Lung (tissue), 12 donors: Measurements from ENCODE around the gene APEX1. TPM values are rescaled to one million over a fixed set of nuclear protein-coding genes. Genes with fewer than 3 reads are reported as not detected.

Source experiments
- ATAC-seq: fragments of 200-7000 bp; cut with Tn5 transposase; one replicate; pipeline ENCODE4 v1.9.1; 2020; ENCODE audit warnings: moderate number of reproducible peaks; ENCODE audit not compliant: insufficient read depth, low FRiP score
- DNase-seq, 3 donors: peaks; one replicate each; pipeline ENCODE4 v3.0.0-alpha.2; 2013 to 2017
- H3K27ac ChIP-seq, 2 donors: one replicate each; pipeline ENCODE4 v1.5.1; 2013; ENCODE audit warnings: mild to moderate bottlenecking in 2 of 2, moderate library complexity in 2 of 2, control low read depth in 1 of 2, inconsistent platforms in 1 of 2, low read depth in 1 of 2, low read length in 1 of 2
- H3K27me3 ChIP-seq, 3 donors: one replicate each; pipeline ENCODE4 v1.5.1; 2013; ENCODE audit warnings: low read length in 2 of 3; ENCODE audit not compliant: control insufficient read depth in 3 of 3, insufficient read depth in 3 of 3
- H3K36me3 ChIP-seq, 4 donors: one replicate each; pipeline ENCODE4 v1.5.1; 2013; ENCODE audit warnings: low read length in 4 of 4, mild to moderate bottlenecking in 1 of 4, moderate library complexity in 1 of 4; ENCODE audit not compliant: control insufficient read depth in 4 of 4, insufficient read depth in 4 of 4
- H3K4me1 ChIP-seq, 5 donors: one replicate each; pipeline ENCODE4 v1.5.1; 2013; ENCODE audit warnings: low read length in 5 of 5, mild to moderate bottlenecking in 2 of 5, moderate library complexity in 1 of 5; ENCODE audit not compliant: control insufficient read depth in 5 of 5, insufficient read depth in 5 of 5
- H3K4me3 ChIP-seq: one replicate; pipeline ENCODE4 v1.5.1; 2013; ENCODE audit warnings: mild to moderate bottlenecking, control low read depth, moderate library complexity
- H3K9ac ChIP-seq, 2 donors: one replicate each; pipeline ENCODE4 v1.5.1; 2013; ENCODE audit warnings: low read length in 2 of 2, control low read depth in 1 of 2; ENCODE audit not compliant: insufficient read depth in 1 of 2
- H3K9me3 ChIP-seq, 4 donors: one replicate each; pipeline ENCODE4 v1.5.1; 2013; ENCODE audit warnings: low read length in 3 of 4, mild to moderate bottlenecking in 1 of 4, moderate library complexity in 1 of 4; ENCODE audit not compliant: control insufficient read depth in 4 of 4, insufficient read depth in 3 of 4
- WGBS, 2 donors: extraction: QIAGEN DNeasy Blood & Tissue Kit; methylation state at CpG; one replicate each; pipeline ENCODE4 v1.1.7; 2013; 5-methylcytosine and 5-hydroxymethylcytosine counted together
- polyA plus RNA-seq, 2 donors: library from polyadenylated mRNA; stranded (reverse); fragments of 200-250 nt; gene quantifications; one replicate each; pipeline ENCODE4 v1.2.1, GENCODE V29; 2013
- total RNA-seq, 2 donors: library from RNA; depleted of rRNA in 1 of 2; stranded (reverse); fragments of >200 nt in 1 of 2; gene quantifications; one replicate each; pipeline ENCODE4 v1.2.1, GENCODE V29; 2014 to 2021
- TF ChIP-seq, protein P1 (sequence below): IDR thresholded peaks from 2 replicates; pipeline ENCODE4 v1.5.1; 2012; ENCODE audit warnings: mild to moderate bottlenecking; ENCODE audit errors: control extremely low read depth, extremely low read depth
- donor health status: control.
- donor health status: control.
- donor health status: Bipolar disorder and iron deficiency.
- donor health status: healthy.
- donor health status: DM: yes; HTN: yes; CAD: no.

Gene APEX1
- total and polyA plus RNA-seq, 4 donors: 66.2 to 159 (median 120) TPM

DNA sequence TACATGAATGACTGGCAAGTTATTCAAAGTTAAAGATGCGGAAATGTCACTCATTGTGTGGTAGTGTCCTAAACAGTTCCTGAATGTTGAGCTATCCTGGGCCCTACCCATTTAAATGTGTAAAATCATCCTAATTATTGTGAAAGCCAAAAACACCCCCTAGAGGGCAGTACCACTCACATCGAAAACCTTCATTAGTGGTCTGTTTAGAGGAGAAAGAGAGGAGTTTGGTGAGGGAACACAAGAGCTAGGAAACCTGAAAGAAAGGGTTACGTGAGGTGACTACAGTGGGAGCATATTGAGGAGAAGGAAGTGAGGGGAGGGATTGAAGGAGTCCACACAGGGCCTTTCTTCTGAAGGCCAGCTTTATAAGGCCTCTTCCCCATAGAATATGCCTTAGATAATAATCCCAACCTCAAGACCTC is 39.2 kb upstream of the APEX1 start:
- no peaks in the 10 kb centered on the region for H3K27me3 ChIP-seq
- no peak overlapping the region for H3K27ac ChIP-seq
- 33 to 38% methylated on average over 3 of the region's 3 CpGs for WGBS, 2 donors
- H3K9me3 ChIP-seq: no peaks in the 10 kb centered on the region
- H3K4me3 ChIP-seq: no peak overlapping the region
- no peak for ATAC-seq
- H3K9ac ChIP-seq: peak overlapping the region in 1 of 2 donors; percentile 28
- TF ChIP-seq, protein P1, sequence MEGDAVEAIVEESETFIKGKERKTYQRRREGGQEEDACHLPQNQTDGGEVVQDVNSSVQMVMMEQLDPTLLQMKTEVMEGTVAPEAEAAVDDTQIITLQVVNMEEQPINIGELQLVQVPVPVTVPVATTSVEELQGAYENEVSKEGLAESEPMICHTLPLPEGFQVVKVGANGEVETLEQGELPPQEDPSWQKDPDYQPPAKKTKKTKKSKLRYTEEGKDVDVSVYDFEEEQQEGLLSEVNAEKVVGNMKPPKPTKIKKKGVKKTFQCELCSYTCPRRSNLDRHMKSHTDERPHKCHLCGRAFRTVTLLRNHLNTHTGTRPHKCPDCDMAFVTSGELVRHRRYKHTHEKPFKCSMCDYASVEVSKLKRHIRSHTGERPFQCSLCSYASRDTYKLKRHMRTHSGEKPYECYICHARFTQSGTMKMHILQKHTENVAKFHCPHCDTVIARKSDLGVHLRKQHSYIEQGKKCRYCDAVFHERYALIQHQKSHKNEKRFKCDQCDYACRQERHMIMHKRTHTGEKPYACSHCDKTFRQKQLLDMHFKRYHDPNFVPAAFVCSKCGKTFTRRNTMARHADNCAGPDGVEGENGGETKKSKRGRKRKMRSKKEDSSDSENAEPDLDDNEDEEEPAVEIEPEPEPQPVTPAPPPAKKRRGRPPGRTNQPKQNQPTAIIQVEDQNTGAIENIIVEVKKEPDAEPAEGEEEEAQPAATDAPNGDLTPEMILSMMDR: peak; percentile 41
- peak in 2 of 3 donors; percentile 62 to 67 for DNase-seq
- no peaks in the 10 kb centered on the region for H3K36me3 ChIP-seq
- H3K4me1 ChIP-seq: peaks cover 0 to 14% (median 5%) of the 10 kb centered on the region in 5 donors

DNA sequence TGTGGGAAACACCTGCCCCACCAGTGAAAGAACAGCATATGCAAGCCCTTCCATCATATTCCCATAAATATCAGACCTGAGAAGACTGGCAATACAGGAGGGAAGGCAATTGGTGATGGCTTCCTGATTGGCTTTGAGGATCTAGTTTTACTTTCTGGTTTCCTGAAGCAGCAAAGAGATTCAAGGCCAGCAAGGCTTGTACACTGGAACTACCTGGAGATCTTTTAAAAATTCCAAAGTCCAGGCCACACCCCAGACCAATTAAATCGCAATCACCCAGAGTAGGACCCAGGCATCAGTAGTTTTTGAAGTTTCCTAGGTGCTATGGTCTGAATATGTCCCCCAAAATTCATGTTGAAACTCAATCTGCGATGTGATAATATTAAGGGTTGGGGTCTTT is 38.8 kb upstream of the APEX1 start:
- Histone ChIP-seq H3K4me1 (peaks cover 0 to 14% (median 5%) of the 10 kb centered on the region in 5 donors), H3K4me3 (no peak overlapping the region), H3K9me3 (no peaks in the 10 kb centered on the region), H3K9ac (no peak overlapping the region), H3K36me3 (no peaks in the 10 kb centered on the region), H3K27me3 (no peaks in the 10 kb centered on the region), H3K27ac (no peak overlapping the region)
- DNase-seq (no peak), ATAC-seq (no peak)
- 92 to 95% methylated on average over 2 of the region's 2 CpGs for WGBS, 2 donors
- TF ChIP-seq, protein P1: no peak

DNA sequence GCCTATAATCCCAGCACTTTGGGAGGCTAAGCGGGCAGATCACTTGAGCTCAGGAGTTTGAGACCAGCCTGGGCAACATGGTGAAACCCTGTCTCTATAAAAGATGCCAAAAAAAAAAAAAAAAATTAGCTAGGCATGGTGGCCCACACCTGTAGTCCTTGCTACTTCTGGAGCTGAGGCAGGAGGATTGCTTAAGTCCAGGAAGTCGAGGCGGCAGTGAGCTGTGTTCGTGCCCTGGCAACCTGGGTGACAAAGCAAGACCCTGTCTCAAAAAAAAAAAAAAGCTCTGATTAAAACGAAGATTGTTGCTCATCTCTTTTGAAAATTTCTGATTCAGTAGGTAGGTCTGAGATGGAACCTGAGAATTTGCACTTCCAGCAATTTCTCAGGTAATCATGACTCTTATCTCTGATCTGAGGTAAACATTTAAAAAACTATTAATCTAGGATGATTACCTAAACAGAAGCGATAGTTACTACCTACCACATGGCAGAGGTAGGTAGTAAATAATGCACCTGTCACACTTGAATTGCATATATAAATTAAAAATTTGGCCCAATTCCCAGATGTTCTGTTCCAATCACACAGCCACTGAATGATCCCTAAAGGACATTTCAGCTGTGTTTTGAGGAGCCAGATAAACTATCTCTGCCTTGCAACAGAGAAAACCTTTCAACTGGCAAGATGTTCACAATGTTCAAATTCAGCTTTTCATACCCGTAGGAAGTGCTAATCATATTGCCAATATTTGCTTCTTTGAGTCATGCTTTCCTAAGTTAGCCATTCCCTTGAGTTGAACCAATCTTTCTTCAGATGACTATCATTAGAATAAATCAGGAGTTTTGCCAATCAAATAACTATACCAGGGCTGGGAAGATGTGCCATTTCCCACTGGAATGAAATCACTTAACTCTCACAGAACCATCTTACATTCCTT is 37.5 kb upstream of the APEX1 start:
- WGBS, 2 donors: 48 to 74% methylated on average over 7 of the region's 7 CpGs
- TF ChIP-seq, protein P1: no peak
- ATAC-seq (no peak), DNase-seq (no peak)
- no peak overlapping the region for H3K9ac ChIP-seq
- no peaks in the 10 kb centered on the region for H3K36me3 ChIP-seq
- H3K27me3 ChIP-seq: no peaks in the 10 kb centered on the region
- no peaks in the 10 kb centered on the region for H3K9me3 ChIP-seq
- no peak overlapping the region for H3K27ac ChIP-seq
- H3K4me3 ChIP-seq: no peak overlapping the region
- peaks cover 0 to 7% (median 5%) of the 10 kb centered on the region in 5 donors for H3K4me1 ChIP-seq
